AG10803 (cell line): ENCODE data around the gene B3GNT2.

Experiments
- DNase-seq: peaks from one replicate; pipeline ENCODE4 v3.0.0; 2010; ENCODE audit warnings: low read depth
- H3K4me3 ChIP-seq: 2 replicates; pipeline ENCODE4 v1.5.1; 2011; ENCODE audit warnings: mild to moderate bottlenecking, low read length, control low read depth
- TF ChIP-seq, protein P1 (sequence below): conservative IDR thresholded peaks from 2 replicates; pipeline ENCODE4 v1.5.1; 2011; ENCODE audit warnings: mild to moderate bottlenecking, low read length, control low read depth, inconsistent platforms

The B3GNT2 gene

DNA sequence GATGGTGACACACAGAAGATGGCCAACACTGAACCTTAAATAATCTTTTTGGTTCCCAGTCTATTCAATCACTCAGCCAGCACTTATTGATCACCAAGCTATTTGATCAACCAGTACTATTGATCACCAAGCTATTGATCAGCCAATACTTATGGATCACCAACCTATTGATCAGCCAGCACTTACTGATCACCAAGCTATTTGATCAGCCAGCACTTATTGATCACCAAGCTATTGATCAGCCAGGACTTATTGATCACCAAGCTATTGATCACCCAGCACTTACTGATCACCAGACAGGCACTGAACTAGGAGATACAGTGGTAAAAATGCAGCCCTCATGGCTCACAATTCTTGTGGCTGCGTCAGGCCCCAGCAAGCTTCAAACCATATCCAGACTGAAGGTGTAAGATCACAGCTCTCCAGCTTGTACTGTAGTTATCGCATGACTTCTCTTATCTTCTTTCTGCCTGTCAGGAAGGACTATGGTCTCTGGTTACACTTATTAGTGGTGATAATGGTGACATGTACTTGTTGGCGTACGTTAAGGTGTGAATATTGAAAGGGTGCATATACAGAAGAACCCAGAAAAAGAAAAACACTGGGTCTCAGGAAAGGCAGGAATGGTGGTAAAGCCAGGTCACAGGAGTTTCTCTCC, 18.4 kb upstream of the B3GNT2 start:
- TF ChIP-seq, protein P1, sequence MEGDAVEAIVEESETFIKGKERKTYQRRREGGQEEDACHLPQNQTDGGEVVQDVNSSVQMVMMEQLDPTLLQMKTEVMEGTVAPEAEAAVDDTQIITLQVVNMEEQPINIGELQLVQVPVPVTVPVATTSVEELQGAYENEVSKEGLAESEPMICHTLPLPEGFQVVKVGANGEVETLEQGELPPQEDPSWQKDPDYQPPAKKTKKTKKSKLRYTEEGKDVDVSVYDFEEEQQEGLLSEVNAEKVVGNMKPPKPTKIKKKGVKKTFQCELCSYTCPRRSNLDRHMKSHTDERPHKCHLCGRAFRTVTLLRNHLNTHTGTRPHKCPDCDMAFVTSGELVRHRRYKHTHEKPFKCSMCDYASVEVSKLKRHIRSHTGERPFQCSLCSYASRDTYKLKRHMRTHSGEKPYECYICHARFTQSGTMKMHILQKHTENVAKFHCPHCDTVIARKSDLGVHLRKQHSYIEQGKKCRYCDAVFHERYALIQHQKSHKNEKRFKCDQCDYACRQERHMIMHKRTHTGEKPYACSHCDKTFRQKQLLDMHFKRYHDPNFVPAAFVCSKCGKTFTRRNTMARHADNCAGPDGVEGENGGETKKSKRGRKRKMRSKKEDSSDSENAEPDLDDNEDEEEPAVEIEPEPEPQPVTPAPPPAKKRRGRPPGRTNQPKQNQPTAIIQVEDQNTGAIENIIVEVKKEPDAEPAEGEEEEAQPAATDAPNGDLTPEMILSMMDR, result no peak
- H3K4me3 ChIP-seq, result no peak overlapping the region
- DNase-seq, result no peak

DNA sequence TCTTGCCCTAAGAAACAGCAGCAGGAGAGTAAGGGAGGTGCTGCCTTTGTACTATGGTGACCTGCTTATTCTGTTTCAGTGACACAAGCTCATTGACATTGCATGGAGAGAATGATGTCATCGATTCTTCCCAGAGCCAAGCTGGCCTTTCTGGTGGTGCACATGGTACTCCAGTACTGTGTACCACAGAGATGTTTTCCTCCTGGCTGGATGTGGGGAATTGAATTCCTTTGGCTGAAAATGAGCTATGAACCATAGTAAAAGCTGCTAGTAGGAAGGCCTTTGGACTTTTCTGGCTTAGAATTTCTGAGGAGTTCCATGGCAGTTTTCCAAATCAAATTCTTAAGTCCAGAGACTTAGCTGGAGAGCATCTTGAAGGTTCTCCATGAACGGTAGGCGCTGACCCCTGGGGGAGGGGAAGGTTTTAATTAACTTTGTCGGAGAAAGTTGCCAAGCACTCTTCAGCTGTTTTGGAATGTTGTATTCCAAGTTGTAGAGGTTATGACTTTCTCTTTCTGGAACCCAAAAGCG, 17.1 kb upstream of the B3GNT2 start:
- TF ChIP-seq, protein P1, result no peak
- H3K4me3 ChIP-seq, result no peak overlapping the region
- DNase-seq, result peak; percentile 74

GRCh38 chr2:62180975-62181374, 14.9 kb upstream of the B3GNT2 start:
- no peak overlapping the region for H3K4me3 ChIP-seq
- DNase-seq, result no peak
- TF ChIP-seq, protein P1, result no peak

- H3K4me3 ChIP-seq, result no peak overlapping the region
- TF ChIP-seq, protein P1, result no peak
- DNase-seq, result no peak
Measured at GRCh38 chr2:62181843-62182242, 14.1 kb upstream of the B3GNT2 start.

DNA sequence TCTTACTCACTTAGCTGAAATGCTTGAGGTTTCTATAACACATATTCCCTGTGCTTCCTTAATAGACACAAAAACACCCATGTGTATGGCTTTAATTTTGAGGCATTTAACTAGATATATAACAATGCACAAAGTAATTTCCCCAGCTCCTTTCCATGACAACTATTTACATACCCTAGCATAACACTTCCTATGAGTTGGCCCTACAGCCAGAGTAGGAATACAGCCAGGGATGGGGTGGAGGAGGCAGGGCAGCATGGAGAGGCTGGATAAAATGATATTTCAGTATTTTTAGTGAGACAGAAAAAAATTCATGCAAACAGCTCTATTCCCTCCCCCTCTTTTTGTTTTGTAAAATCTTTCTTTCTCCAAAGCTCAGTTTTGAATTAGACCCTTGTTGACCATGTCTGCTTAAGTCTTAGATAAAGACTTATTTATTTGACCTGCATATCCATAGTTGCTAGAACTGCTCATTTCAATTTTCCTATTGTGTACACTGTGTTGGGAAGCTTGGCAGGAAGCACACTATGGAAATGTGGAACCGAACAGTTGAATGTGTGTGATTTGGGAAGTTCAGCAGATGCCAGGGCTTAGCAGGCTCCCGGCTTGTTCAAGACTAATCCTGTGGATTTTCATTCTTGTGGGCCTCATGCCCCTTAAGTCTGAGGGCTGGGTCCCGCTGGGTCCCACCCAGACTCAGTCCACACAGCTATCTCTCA, 11.2 kb upstream of the B3GNT2 start:
- TF ChIP-seq, protein P1, result no peak
- no peak overlapping the region for H3K4me3 ChIP-seq
- peak; percentile 8 for DNase-seq

- no peak overlapping the region for H3K4me3 ChIP-seq
- no peak for DNase-seq
- TF ChIP-seq, protein P1, result no peak
Measured at GRCh38 chr2:62185475-62186155, 10.3 kb upstream of the B3GNT2 start.
